Testis (tissue), 3 donors: Measurements from ENCODE around the gene TBCE. TPM values are rescaled to one million over a fixed set of nuclear protein-coding genes. Genes with fewer than 3 reads are reported as not detected.
A peak's percentile ranks its signal among the peaks of the same experiment; 100 is the strongest.

Source experiments
- DNase-seq: peaks from one replicate; pipeline ENCODE4 v3.0.0-alpha.2; 2019
- H3K27ac ChIP-seq, 2 donors: fragments of 200-600 bp; sonication (generic); one replicate each; pipeline ENCODE4 v1.5.1; 2019
- H3K27me3 ChIP-seq: fragments of 200-600 bp; sonication (generic); one replicate; pipeline ENCODE4 v1.5.1; 2019
- H3K36me3 ChIP-seq: fragments of 200-600 bp; sonication (generic); one replicate; pipeline ENCODE4 v1.5.1; 2017; ENCODE audit warnings: low read depth; ENCODE audit errors: missing control alignments
- H3K4me1 ChIP-seq: fragments of 200-600 bp; sonication (generic); one replicate; pipeline ENCODE4 v1.5.1; 2019
- H3K4me3 ChIP-seq, 2 donors: fragments of 200-600 bp; sonication (generic); one replicate each; pipeline ENCODE4 v1.5.1; 2017 to 2019
- H3K9me3 ChIP-seq: fragments of 200-600 bp; sonication (generic); one replicate; pipeline ENCODE4 v1.5.1; 2017
- CTCF ChIP-seq, 3 experiments: fragments of 450-650 bp in 2 of 3; fragments of 200-600 bp in 1 of 3; sonication (generic) in 1 of 3; IDR thresholded peaks; one replicate each; pipeline ENCODE4 v1.5.1; 2016 to 2019; ENCODE audit warnings: antibody characterized with exemption in 3 of 3, mild to moderate bottlenecking in 2 of 3, moderate library complexity in 1 of 3
- POLR2A ChIP-seq: fragments of 450-650 bp; IDR thresholded peaks from one replicate; pipeline ENCODE4 v1.6.1; 2017; ENCODE audit warnings: antibody characterized with exemption, mild to moderate bottlenecking, moderate library complexity
- WGBS, 2 donors: methylation state at CpG; one replicate each; pipeline ENCODE4 v1.1.5; 2018; 5-methylcytosine and 5-hydroxymethylcytosine counted together
- intact Hi-C: fragments of 100-400 bp; cut with DNase I; formaldehyde crosslinking; loops from one replicate; pipeline ENCODE4 v1.15.1; 2023; ENCODE audit warnings: low total_unique reads
- polyA plus RNA-seq: library from polyadenylated mRNA; stranded (reverse); fragments of 350-450 nt; fragmentation: Illumina TruSeq; extraction: RNeasy Lipid Tissue Mini Kit (QIAGEN cat#74804); gene quantifications from one replicate; pipeline ENCODE4 v1.2.3, GENCODE V29; 2014; ENCODE audit warnings: low read depth, low replicate concordance; ENCODE audit not compliant: insufficient read depth
- total RNA-seq, 2 donors: library from RNA; depleted of rRNA; stranded (reverse); fragments of >200 nt; gene quantifications; one replicate each; pipeline ENCODE4 v1.2.3, GENCODE V29; 2016

TBCE gene
- total and polyA plus RNA-seq, 3 donors from 2014 or later, result 20.1 to 29.8 (median 22.4) TPM

DNA sequence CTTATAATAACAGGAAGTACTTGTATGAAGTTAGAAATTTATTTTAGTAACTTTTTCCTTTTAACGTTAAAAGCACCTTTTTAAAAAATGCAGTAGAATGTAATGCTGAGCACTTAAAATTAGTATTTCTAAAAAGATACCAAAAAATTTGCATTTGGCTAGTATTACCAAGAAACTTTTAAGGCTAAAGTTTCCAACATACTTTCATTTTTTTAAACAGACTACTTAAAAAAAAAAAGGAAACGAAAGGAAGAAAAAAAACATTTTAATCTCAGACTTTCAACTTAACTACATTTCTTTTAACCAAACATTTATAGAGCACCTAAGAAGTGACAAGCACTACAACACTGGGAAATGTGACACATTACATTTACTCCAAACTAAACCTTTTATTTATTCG is 42.1 kb upstream of the TBCE start:
- no peak for DNase-seq
- TF ChIP-seq POLR2A (no peak), CTCF (IDR thresholded peaks at IDR 0.05) (no peak)
- Histone ChIP-seq H3K27ac (peak overlapping the region in 1 of 2 donors; percentile 1), H3K4me1 (peaks cover 11% of the 10 kb centered on the region), H3K36me3 (no peaks in the 10 kb centered on the region), H3K9me3 (no peaks in the 10 kb centered on the region), H3K4me3 (no peak overlapping the region), H3K27me3 (no peaks in the 10 kb centered on the region)
- WGBS, 2 donors, result 25 to 26% methylated on average over 3 of the region's 3 CpGs
- intact Hi-C loops, result loop anchor here (10.0 kb wide), 1 partner anchor 220 kb away; no protein-coding TSS in a partner anchor

DNA sequence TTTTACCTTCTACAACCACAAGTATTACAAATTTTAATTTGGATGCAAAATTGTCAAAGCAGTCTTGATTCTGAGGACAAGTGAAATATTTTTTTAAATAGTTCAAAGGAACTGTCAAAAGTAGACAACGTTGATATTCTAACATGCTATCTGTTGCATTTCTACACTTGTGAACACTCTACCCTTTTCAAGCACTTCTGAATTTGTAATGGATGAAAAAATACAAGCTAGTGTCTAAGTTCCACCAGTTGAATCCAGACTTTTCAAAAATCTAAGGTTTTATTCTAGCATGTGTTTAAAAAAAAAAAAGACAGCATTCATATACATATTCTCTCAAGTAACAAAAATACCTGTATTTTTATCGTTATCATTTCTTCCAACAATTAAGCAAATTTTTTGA is 41.4 kb upstream of the TBCE start:
- 15 to 29% methylated on average over 2 of the region's 2 CpGs for WGBS, 2 donors
- no peak for DNase-seq
- H3K27me3 ChIP-seq, result no peaks in the 10 kb centered on the region
- H3K36me3 ChIP-seq, result no peaks in the 10 kb centered on the region
- peak overlapping the region; percentile 1 to 99 for H3K27ac ChIP-seq
- H3K4me3 ChIP-seq, result peak overlapping the region in 1 of 2 donors; percentile 96
- H3K4me1 ChIP-seq, result peaks cover 15% of the 10 kb centered on the region
- TF ChIP-seq CTCF (IDR thresholded peaks at IDR 0.05), result no peak
- intact Hi-C loops, result loop anchor here (10.0 kb wide), 1 partner anchor 221 kb away; no protein-coding TSS in a partner anchor
- H3K9me3 ChIP-seq, result no peaks in the 10 kb centered on the region

DNA sequence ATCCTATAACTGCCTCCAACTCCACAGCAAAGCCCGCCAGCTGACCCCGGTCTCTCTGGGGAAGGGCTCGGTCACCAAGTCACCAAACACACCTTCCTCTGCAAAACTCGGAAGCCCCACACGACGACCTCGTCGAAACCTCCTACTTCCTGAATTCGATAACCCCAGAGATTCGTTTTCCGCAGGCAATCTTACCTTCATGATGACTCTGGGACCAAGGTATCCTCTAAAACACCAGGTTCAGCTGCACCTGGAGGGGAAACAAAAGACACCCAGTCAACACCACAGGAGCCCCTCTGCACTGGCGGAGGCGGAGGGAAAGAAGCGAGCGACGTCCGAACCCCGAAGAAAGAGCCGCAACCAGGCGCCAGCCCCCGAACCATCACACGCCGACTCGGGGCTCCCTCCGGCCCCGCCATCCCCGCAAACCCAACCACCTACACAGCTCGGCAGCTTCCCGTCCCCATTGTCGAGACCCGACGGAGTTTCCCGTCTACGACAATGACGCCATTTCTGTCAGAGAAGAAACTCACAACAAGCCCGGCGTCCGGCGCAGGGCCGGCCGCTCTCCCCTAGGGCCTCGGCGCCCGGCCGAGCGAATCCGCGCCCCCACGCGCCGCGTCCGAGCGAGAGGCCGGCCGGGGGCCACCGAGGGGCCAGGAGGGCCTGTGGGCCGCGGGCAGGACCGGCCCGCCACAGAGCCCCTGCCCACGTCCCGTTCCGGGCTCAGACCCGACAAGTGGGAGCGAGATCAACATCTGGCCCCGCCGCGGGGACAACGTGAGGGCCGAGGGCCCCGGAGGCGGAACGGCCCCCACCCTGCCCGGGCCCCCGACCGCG is 40.3 kb upstream of the TBCE start:
- Histone ChIP-seq H3K36me3 (no peaks in the 10 kb centered on the region), H3K4me3 (peak overlapping the region; percentile 96 to 100), H3K4me1 (peaks cover 15% of the 10 kb centered on the region), H3K27me3 (no peaks in the 10 kb centered on the region), H3K9me3 (no peaks in the 10 kb centered on the region), H3K27ac (peak overlapping the region; percentile 99)
- 0 to 1% methylated on average over 13 to 64 of the region's 78 CpGs for WGBS, 2 donors
- intact Hi-C loops, result loop anchor here (10.0 kb wide), 1 partner anchor 222 kb away; no protein-coding TSS in a partner anchor
- DNase-seq, result peak; percentile 49
- TF ChIP-seq CTCF (IDR thresholded peaks at IDR 0.05) (no peak), POLR2A (no peak)

DNA sequence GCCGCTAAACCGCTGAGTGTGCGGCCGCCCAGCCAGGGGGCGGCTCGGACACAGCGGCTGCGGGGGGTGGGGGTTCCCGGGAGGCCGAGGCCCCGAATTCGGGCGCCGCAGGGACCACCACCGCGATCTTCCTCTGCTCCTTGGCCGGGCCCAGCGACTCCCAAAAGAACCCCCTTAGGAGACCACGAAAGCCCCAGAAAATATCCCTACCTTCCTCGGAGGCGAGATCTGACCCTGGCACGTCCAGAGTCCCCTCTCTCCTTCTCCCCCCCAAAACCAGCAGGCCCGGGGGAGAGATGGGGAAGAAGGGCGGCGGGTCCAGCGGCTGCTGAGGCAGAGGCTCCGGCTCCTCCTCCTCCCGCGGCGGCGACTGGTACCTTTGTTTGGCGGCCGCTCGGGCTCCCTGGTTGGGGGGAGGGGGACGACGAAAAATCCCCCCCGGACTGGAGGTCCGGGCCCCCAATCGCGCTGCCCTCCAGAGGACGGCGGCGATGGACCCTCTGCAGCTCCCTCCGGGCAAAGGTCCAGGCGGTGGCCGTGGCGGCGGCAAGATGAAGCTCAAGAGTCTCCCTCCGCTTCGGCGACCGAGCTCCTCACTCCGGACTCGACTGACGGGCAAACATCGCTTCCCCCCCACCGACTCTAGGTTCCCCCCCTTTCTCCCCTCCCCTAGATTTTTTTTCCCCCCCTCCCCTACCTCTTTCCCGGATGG is 39.5 kb upstream of the TBCE start, which contains the start of gene ARID4B:
TSS of gene ARID4B (minus strand) at position 621 of the 712 bp plus-strand sequence. CDS start 1,260 bp downstream, outside the sequence.
- no peaks in the 10 kb centered on the region for H3K36me3 ChIP-seq
- intact Hi-C loops, result loop anchor here (10.0 kb wide), 1 partner anchor 223 kb away; no protein-coding TSS in a partner anchor
- H3K4me1 ChIP-seq, result peaks cover 15% of the 10 kb centered on the region
- H3K27me3 ChIP-seq, result no peaks in the 10 kb centered on the region
- peak within 1 kb of the TSS; percentile 96 to 100 for H3K4me3 ChIP-seq
- H3K9me3 ChIP-seq, result no peaks in the 10 kb centered on the region
- TF ChIP-seq POLR2A, result peak; percentile 44
- TF ChIP-seq CTCF (IDR thresholded peaks at IDR 0.05), result no peak
- WGBS, 2 donors, result 1 to 2% methylated on average over 17 to 58 of the region's 58 CpGs
- DNase-seq, result no peak
- H3K27ac ChIP-seq, result peak within 1 kb of the TSS; percentile 99
